ENCODE results near the gene PLAAT1.

Gene PLAAT1

GRCh38 chr3:193292386-193292785, 51.4 kb downstream of the PLAAT1 start:
- TF ChIP-seq CTCF (IDR thresholded peaks at IDR 0.05; ENCODE audit: low read depth, low read length) = no peak
- H3K4me3 ChIP-seq (ENCODE audit: low read depth, low read length) = no peak overlapping the region

GRCh38 chr3:193295985-193296384, 55.0 kb downstream of the PLAAT1 start:
- no peak overlapping the region for H3K4me3 ChIP-seq (ENCODE audit: low read depth, low read length)
- no peak for TF ChIP-seq CTCF (IDR thresholded peaks at IDR 0.05; ENCODE audit: low read depth, low read length)

GRCh38 chr3:193297421-193297820, 56.4 kb downstream of the PLAAT1 start:
- H3K4me3 ChIP-seq (ENCODE audit: low read depth, low read length) = no peak overlapping the region
- no peak for TF ChIP-seq CTCF (IDR thresholded peaks at IDR 0.05; ENCODE audit: low read depth, low read length)

- no peak for TF ChIP-seq CTCF (IDR thresholded peaks at IDR 0.05; ENCODE audit: low read depth, low read length)
- no peak overlapping the region for H3K4me3 ChIP-seq (ENCODE audit: low read depth, low read length)
Measured at GRCh38 chr3:193301433-193301832, 60.4 kb downstream of the PLAAT1 start.

GRCh38 chr3:193305356-193305755, 64.3 kb downstream of the PLAAT1 start:
- TF ChIP-seq CTCF (IDR thresholded peaks at IDR 0.05; ENCODE audit: low read depth, low read length) = no peak
- no peak overlapping the region for H3K4me3 ChIP-seq (ENCODE audit: low read depth, low read length)

- no peak for TF ChIP-seq CTCF (IDR thresholded peaks at IDR 0.05; ENCODE audit: low read depth, low read length)
- no peak overlapping the region for H3K4me3 ChIP-seq (ENCODE audit: low read depth, low read length)
Measured at GRCh38 chr3:193310914-193311723, 70.1 kb downstream of the PLAAT1 start.

- no peak overlapping the region for H3K4me3 ChIP-seq (ENCODE audit: low read depth, low read length)
- TF ChIP-seq CTCF (IDR thresholded peaks at IDR 0.05; ENCODE audit: low read depth, low read length) = no peak
Measured at GRCh38 chr3:193313061-193313958, 72.3 kb downstream of the PLAAT1 start.
